CD14-positive monocyte (primary cell): Measurements from ENCODE around the gene TAGAP. TPM values are rescaled to one million over a fixed set of nuclear protein-coding genes. Genes with fewer than 3 reads are reported as not detected.
"Not testable (repeated sequence)": the region's sequence is repeated elsewhere in the genome, so short reads cannot be mapped to it uniquely, and the experiment has no call there.

Experiments used
- DNase-seq, 3 donors: peaks; one replicate each; pipeline ENCODE4 v3.0.0-alpha.2; 2011 to 2022
- H2AFZ ChIP-seq: 2 replicates; pipeline ENCODE4 v1.6.0; 2012; ENCODE audit warnings: mild to moderate bottlenecking, low read depth, low read length, inconsistent platforms; ENCODE audit not compliant: insufficient read depth, poor library complexity, severe bottlenecking
- H3K27ac ChIP-seq, 2 donors: 1 replicate in 1 of 2; 2 replicates in 1 of 2; pipeline ENCODE4 v1.5.1; 2012 to 2013; ENCODE audit warnings: low read length in 2 of 2, control low read depth in 1 of 2, inconsistent platforms in 1 of 2, low read depth in 1 of 2, mild to moderate bottlenecking in 1 of 2
- H3K27me3 ChIP-seq, 2 donors: one replicate each; pipeline versions ENCODE4 v1.6.0 to v1.6.1; 2011 to 2013; ENCODE audit warnings: low read length in 2 of 2; ENCODE audit not compliant: control insufficient read depth in 2 of 2, insufficient read depth in 2 of 2
- H3K36me3 ChIP-seq, 2 donors: replicated peaks in 1 of 2; 1 replicate in 1 of 2; 2 replicates in 1 of 2; pipeline versions ENCODE4 v1.5.1 to v1.6.1; 2012 to 2013; ENCODE audit warnings: low read length in 2 of 2, control low read depth in 1 of 2, inconsistent platforms in 1 of 2, mild to moderate bottlenecking in 1 of 2; ENCODE audit not compliant: insufficient read depth in 2 of 2, control insufficient read depth in 1 of 2
- H3K4me1 ChIP-seq, 2 donors: 1 replicate in 1 of 2; 2 replicates in 1 of 2; pipeline versions ENCODE4 v1.5.1 to v1.6.1; 2012 to 2013; ENCODE audit warnings: low read length in 2 of 2, control low read depth in 1 of 2, inconsistent platforms in 1 of 2, mild to moderate bottlenecking in 1 of 2, moderate library complexity in 1 of 2; ENCODE audit not compliant: insufficient read depth in 2 of 2, control insufficient read depth in 1 of 2
- H3K4me2 ChIP-seq: replicated peaks from 2 replicates; pipeline ENCODE3; 2012; ENCODE audit warnings: low read length, moderate library complexity, mild to moderate bottlenecking; ENCODE audit not compliant: poor library complexity, severe bottlenecking; ENCODE audit errors: extremely low read depth
- H3K4me3 ChIP-seq, 3 experiments: fragments of 200-600 bp in 1 of 3; sonication (generic) in 1 of 3; replicated peaks in 1 of 3; 1 replicate in 2 of 3; 2 replicates in 1 of 3; pipeline ENCODE4 v1.5.1; 2011 to 2013; ENCODE audit warnings: low read length in 3 of 3, mild to moderate bottlenecking in 3 of 3, control low read depth in 2 of 3, low read depth in 2 of 3, inconsistent platforms in 1 of 3, moderate library complexity in 1 of 3
- H3K79me2 ChIP-seq: 2 replicates; pipeline ENCODE4 v1.6.0; 2012; ENCODE audit warnings: mild to moderate bottlenecking, control low read depth, inconsistent platforms, low read length, moderate library complexity; ENCODE audit not compliant: insufficient read depth
- H3K9ac ChIP-seq: 2 replicates; pipeline ENCODE4 v1.6.0; 2017; ENCODE audit warnings: low read length, mild to moderate bottlenecking; ENCODE audit not compliant: insufficient read depth, poor library complexity, severe bottlenecking
- H3K9me3 ChIP-seq, 2 donors: replicated peaks in 1 of 2; 1 replicate in 1 of 2; 2 replicates in 1 of 2; pipeline versions ENCODE4 v1.5.1 to v1.6.1; 2012 to 2013; ENCODE audit warnings: low read length in 2 of 2, control low read depth in 1 of 2; ENCODE audit not compliant: control insufficient read depth in 1 of 2, insufficient read depth in 1 of 2
- H4K20me1 ChIP-seq: 2 replicates; pipeline ENCODE4 v1.6.0; 2012; ENCODE audit warnings: mild to moderate bottlenecking, low read length, control low read depth, moderate library complexity; ENCODE audit not compliant: insufficient read depth
- H3K27ac Mint-ChIP-seq, 7 donors: one replicate each; pipeline ENCODE4 v1.8.0; 2020; ENCODE audit warnings: mild to moderate bottlenecking in 7 of 7, mixed read lengths in 7 of 7, moderate library complexity in 6 of 7, inconsistent platforms in 2 of 7
- H3K27me3 Mint-ChIP-seq, 3 donors: one replicate each; pipeline ENCODE4 v1.8.0; 2021 to 2022; ENCODE audit warnings: low read depth in 3 of 3, mild to moderate bottlenecking in 3 of 3, mixed read lengths in 3 of 3, moderate library complexity in 3 of 3, inconsistent platforms in 1 of 3
- H3K36me3 Mint-ChIP-seq, 2 donors: one replicate each; pipeline ENCODE4 v1.8.0; 2020; ENCODE audit warnings: mixed read lengths in 2 of 2, inconsistent platforms in 1 of 2, mild to moderate bottlenecking in 1 of 2
- H3K4me1 Mint-ChIP-seq: one replicate; pipeline ENCODE4 v1.8.0; 2020; ENCODE audit warnings: mild to moderate bottlenecking, mixed read lengths
- H3K4me3 Mint-ChIP-seq, 2 donors: one replicate each; pipeline ENCODE4 v1.8.0; 2020; ENCODE audit warnings: mild to moderate bottlenecking in 2 of 2, mixed read lengths in 2 of 2, moderate library complexity in 1 of 2
- H3K9me3 Mint-ChIP-seq, 7 donors: one replicate each; pipeline ENCODE4 v1.8.0; 2020 to 2022; ENCODE audit warnings: mixed read lengths in 7 of 7, mild to moderate bottlenecking in 6 of 7, moderate library complexity in 6 of 7, inconsistent platforms in 2 of 7
- WGBS: methylation state at CpG from one replicate; pipeline ENCODE4 v1.1.5; 2013; ENCODE audit warnings: missing lambda C conversion rate; ENCODE audit not compliant: insufficient coverage; 5-methylcytosine and 5-hydroxymethylcytosine counted together
- intact Hi-C, 2 donors: fragments of 100-400 bp; cut with micrococcal nuclease; formaldehyde crosslinking; loops; one replicate each; pipeline versions ENCODE4 v1.15.0 to v1.15.1; 2023
- polyA plus RNA-seq, 3 donors: library from polyadenylated mRNA; depleted of rRNA in 1 of 3; unstranded in 2 of 3; stranded (reverse) in 1 of 3; fragments of 300-500 nt in 2 of 3; fragments of >200 nt in 1 of 3; fragmentation: Illumina TruSeq in 2 of 3; gene quantifications; 1 replicate in 2 of 3; 2 replicates in 1 of 3; pipeline ENCODE4 v1.2.3, GENCODE V29; 2012 to 2021
- TF ChIP-seq, protein P1 (sequence below): fragments of 200-600 bp; IDR thresholded peaks from one replicate; pipeline ENCODE4 v1.8.0; 2022; ENCODE audit warnings: antibody characterized with exemption, mild to moderate bottlenecking

The TAGAP gene
- polyA plus RNA-seq, 3 donors, result 51.9 to 299 (median 59.1) TPM

DNA sequence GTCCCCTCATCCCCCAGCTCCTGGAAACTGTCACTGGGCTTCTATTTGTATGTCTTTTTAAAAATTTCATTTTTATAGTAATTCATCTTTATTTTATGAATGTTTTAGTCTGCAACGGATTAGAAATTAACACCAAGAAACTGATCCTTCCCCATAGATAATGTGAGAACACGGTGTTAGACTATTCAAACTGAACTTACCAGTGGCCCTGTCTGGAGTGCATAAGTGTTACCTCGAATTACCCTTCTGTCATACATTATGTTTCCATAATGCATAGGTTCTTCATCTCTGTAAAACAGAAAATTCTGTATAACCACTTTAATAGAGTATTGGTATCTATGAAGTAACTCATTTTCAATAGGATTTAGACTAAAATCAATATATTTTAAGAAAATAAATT lies 51.2 kb downstream of the TAGAP start:
- Mint-ChIP-seq H3K4me1 (peaks cover 29% of the 10 kb centered on the region), H3K9me3 (peaks cover 4 to 20% (median 17%) of the 10 kb centered on the region in 7 donors), H3K27ac (no peak overlapping the region), H3K36me3 (peaks cover 14 to 30% of the 10 kb centered on the region in 2 donors), H3K27me3 (peaks cover 0 to 3% (median 1%) of the 10 kb centered on the region in 3 donors), H3K4me3 (no peak overlapping the region)
- no peak overlapping the region for H3K4me2 ChIP-seq
- H3K9me3 ChIP-seq, result peaks cover 0 to 10% of the 10 kb centered on the region in 2 donors
- TF ChIP-seq, protein P1, sequence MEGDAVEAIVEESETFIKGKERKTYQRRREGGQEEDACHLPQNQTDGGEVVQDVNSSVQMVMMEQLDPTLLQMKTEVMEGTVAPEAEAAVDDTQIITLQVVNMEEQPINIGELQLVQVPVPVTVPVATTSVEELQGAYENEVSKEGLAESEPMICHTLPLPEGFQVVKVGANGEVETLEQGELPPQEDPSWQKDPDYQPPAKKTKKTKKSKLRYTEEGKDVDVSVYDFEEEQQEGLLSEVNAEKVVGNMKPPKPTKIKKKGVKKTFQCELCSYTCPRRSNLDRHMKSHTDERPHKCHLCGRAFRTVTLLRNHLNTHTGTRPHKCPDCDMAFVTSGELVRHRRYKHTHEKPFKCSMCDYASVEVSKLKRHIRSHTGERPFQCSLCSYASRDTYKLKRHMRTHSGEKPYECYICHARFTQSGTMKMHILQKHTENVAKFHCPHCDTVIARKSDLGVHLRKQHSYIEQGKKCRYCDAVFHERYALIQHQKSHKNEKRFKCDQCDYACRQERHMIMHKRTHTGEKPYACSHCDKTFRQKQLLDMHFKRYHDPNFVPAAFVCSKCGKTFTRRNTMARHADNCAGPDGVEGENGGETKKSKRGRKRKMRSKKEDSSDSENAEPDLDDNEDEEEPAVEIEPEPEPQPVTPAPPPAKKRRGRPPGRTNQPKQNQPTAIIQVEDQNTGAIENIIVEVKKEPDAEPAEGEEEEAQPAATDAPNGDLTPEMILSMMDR, result no peak
- H3K79me2 ChIP-seq, result peaks cover under 1% of the 10 kb centered on the region
- H3K36me3 ChIP-seq, result peaks cover 0 to 9% of the 10 kb centered on the region in 2 donors
- no peaks in the 10 kb centered on the region for H4K20me1 ChIP-seq
- intact Hi-C loops, result loop anchor here in 1 of 2 donors (10.0 kb wide), 1 partner anchor 119 kb away; no protein-coding TSS in a partner anchor
- H3K4me1 ChIP-seq, result peaks cover 19 to 29% of the 10 kb centered on the region in 2 donors
- H3K27ac ChIP-seq, result no peak overlapping the region
- no peak overlapping the region for H3K9ac ChIP-seq
- no peak overlapping the region for H2AFZ ChIP-seq
- no CpG with 5 or more reads among the region's 3 CpGs for WGBS
- no peaks in the 10 kb centered on the region for H3K27me3 ChIP-seq
- no peak for DNase-seq
- no peak overlapping the region for H3K4me3 ChIP-seq

DNA sequence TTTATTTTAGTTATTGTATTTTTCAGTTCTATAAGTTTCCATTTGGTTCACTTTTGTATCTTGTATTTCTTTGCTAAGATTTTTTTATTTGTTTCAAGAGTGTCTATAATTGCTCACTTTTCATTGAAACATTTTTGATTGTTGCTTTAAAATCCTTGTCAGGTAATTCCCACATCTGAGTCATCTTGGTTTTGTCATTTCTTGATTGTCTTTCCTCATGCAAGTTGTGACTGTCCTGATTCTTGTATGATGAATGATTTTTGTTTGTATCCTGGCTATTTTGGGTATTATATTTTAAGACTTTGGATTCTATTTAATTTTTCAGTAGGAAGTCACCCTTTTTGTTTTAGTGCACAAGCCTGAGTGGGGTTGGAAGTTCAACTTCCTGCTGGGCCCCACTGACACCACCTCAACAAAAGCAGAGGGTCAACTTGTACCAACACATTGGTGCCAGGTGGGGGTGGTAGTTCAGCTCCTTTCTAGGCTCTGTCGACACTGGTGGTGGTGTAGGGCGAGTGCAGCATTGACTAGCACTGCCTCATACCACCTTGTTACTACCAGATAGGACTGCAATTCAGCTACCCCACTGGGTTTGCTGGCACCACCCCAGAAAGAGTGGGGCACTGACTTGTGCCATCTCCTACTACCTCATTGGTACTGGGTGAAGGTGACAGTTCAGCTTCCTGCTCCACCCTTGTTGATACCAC lies 53.6 kb downstream of the TAGAP start:
- Mint-ChIP-seq H3K27ac (peak overlapping the region in 1 of 7 donors; percentile 64), H3K36me3 (peaks cover 14 to 26% of the 10 kb centered on the region in 2 donors), H3K9me3 (peaks cover 6 to 24% (median 16%) of the 10 kb centered on the region in 7 donors), H3K27me3 (peaks cover 0 to 3% (median 0%) of the 10 kb centered on the region in 3 donors), H3K4me1 (peaks cover 16% of the 10 kb centered on the region), H3K4me3 (no peak overlapping the region)
- Histone ChIP-seq H4K20me1 (no peaks in the 10 kb centered on the region), H3K9ac (no peak overlapping the region), H3K9me3 (peaks cover 0 to 10% of the 10 kb centered on the region in 2 donors), H3K79me2 (no peaks in the 10 kb centered on the region), H3K36me3 (peaks cover 0 to 9% of the 10 kb centered on the region in 2 donors), H3K27ac (no peak overlapping the region), H2AFZ (no peak overlapping the region), H3K4me2 (no peak overlapping the region), H3K27me3 (no peaks in the 10 kb centered on the region), H3K4me3 (no peak overlapping the region), H3K4me1 (peaks cover 10 to 13% of the 10 kb centered on the region in 2 donors)
- peak in 1 of 3 donors; percentile 44 for DNase-seq
- no CpG with 5 or more reads among the region's 2 CpGs for WGBS
- intact Hi-C loops, result loop anchor here in 1 of 2 donors (10.0 kb wide), 1 partner anchor 116 kb away; no protein-coding TSS in a partner anchor
- TF ChIP-seq, protein P1, result no peak

DNA sequence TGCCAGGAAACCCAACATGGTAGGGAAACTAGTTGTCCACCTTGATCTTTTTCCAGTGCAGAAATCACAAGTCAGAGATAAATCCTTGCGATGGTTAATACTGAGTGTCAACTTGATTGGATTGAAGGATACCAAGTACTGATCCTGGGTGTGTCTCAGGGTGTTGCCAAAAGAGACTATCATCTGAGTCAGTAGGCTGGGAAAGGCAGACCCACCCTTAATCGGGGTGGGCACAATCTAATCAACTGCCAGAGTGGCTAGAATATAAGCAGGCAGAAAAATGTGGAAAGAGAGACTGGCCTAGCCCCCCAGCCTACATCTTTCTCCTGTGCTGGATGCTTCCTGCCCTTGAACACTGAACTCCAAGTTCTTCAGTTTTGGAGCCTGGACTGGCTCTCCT lies 55.1 kb downstream of the TAGAP start:
- not testable (repeated sequence) for H3K9me3 ChIP-seq, H3K9ac ChIP-seq, H3K4me3 Mint-ChIP-seq, H3K27ac Mint-ChIP-seq, H3K27ac ChIP-seq, H3K36me3 ChIP-seq, H3K4me1 ChIP-seq, H2AFZ ChIP-seq, DNase-seq, H3K4me1 Mint-ChIP-seq, H3K27me3 Mint-ChIP-seq, H3K79me2 ChIP-seq, H3K27me3 ChIP-seq, H4K20me1 ChIP-seq, H3K4me3 ChIP-seq, H3K4me2 ChIP-seq
- Mint-ChIP-seq H3K9me3 (peaks cover 6 to 24% (median 16%) of the 10 kb centered on the region in 7 donors), H3K36me3 (peaks cover 14 to 28% of the 10 kb centered on the region in 2 donors)
- 100% methylated on average over 1 of the region's 2 CpGs for WGBS
- intact Hi-C loops, result loop anchor here in 1 of 2 donors (10.0 kb wide), 1 partner anchor 115 kb away; no protein-coding TSS in a partner anchor
